PFSK-1 (cell line): ENCODE results near the gene LRRIQ3.

Source experiments
- POLR2AphosphoS5 ChIP-seq: IDR thresholded peaks from 2 replicates; pipeline ENCODE4 v1.6.1; 2012; ENCODE audit warnings: low read depth, mild to moderate bottlenecking, control low read depth, low read length, moderate library complexity
- SIN3A ChIP-seq: IDR thresholded peaks from 2 replicates; pipeline ENCODE4 v1.6.1; 2012; ENCODE audit warnings: mild to moderate bottlenecking, low read length, moderate library complexity, borderline replicate concordance; ENCODE audit not compliant: insufficient read depth
- TF ChIP-seq, protein P1 (sequence below), 2 experiments: IDR thresholded peaks; 2 replicates each; pipeline versions ENCODE4 v1.6.1 to v1.8.0; 2011 to 2012; ENCODE audit warnings: low read depth in 2 of 2, low read length in 2 of 2, control low read depth in 1 of 2, inconsistent platforms in 1 of 2, mild to moderate bottlenecking in 1 of 2, moderate library complexity in 1 of 2; ENCODE audit not compliant: insufficient read depth in 1 of 2

DNA sequence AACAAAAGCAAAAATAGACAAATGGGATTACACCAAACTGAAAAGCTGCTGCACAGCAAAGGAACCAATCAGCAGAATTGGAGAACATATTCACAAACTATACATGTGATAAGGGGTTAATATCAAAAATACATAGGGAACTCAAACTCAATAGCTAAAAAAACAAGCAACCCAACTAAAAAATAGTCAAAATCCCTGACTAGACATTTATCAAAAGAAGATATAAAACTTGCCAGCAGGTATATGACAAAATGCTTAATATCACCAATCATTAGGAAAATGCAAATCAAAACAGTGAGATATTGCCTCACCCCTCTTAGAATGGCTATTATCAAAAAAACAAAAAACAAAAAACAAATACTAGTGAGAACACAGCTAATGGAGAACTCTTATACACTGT lies 140.3 kb downstream of the LRRIQ3 start:
- TF ChIP-seq, protein P1, sequence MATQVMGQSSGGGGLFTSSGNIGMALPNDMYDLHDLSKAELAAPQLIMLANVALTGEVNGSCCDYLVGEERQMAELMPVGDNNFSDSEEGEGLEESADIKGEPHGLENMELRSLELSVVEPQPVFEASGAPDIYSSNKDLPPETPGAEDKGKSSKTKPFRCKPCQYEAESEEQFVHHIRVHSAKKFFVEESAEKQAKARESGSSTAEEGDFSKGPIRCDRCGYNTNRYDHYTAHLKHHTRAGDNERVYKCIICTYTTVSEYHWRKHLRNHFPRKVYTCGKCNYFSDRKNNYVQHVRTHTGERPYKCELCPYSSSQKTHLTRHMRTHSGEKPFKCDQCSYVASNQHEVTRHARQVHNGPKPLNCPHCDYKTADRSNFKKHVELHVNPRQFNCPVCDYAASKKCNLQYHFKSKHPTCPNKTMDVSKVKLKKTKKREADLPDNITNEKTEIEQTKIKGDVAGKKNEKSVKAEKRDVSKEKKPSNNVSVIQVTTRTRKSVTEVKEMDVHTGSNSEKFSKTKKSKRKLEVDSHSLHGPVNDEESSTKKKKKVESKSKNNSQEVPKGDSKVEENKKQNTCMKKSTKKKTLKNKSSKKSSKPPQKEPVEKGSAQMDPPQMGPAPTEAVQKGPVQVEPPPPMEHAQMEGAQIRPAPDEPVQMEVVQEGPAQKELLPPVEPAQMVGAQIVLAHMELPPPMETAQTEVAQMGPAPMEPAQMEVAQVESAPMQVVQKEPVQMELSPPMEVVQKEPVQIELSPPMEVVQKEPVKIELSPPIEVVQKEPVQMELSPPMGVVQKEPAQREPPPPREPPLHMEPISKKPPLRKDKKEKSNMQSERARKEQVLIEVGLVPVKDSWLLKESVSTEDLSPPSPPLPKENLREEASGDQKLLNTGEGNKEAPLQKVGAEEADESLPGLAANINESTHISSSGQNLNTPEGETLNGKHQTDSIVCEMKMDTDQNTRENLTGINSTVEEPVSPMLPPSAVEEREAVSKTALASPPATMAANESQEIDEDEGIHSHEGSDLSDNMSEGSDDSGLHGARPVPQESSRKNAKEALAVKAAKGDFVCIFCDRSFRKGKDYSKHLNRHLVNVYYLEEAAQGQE (IDR thresholded peaks at IDR 0.05; ENCODE audit: insufficient read depth in 1 of 2, low read depth in 2 of 2, low read length in 2 of 2): no peak
- TF ChIP-seq SIN3A: no peak
- no peak for TF ChIP-seq POLR2AphosphoS5
